NCI-H460 (cell line): Measurements from ENCODE around the gene NPIPA2. TPM values are rescaled to one million over a fixed set of nuclear protein-coding genes. Genes with fewer than 3 reads are reported as not detected.
"Not testable (repeated sequence)": the region's sequence is repeated elsewhere in the genome, so short reads cannot be mapped to it uniquely, and the experiment has no call there.

Experiments
- DNase-seq: peaks from one replicate; pipeline ENCODE4 v3.0.0-alpha.2; 2016; ENCODE audit warnings: low read depth; ENCODE audit errors: extremely low read depth
- polyA plus RNA-seq: library from polyadenylated mRNA; depleted of rRNA; stranded (reverse); fragments of >200 nt; gene quantifications from 2 replicates; pipeline ENCODE4 v1.2.3, GENCODE V29; 2014; cell fraction: nucleus; rRNA removed
- total RNA-seq: library from RNA; depleted of rRNA; stranded (reverse); fragments of >200 nt; shearing (Covaris generic); gene quantifications from 2 replicates; pipeline ENCODE4 v1.2.3, GENCODE V29; 2014; rRNA removed

Gene NPIPA2
- total RNA-seq = 2.7 and 3.7 TPM in 2 replicates
- 5.4 and 7.0 TPM in 2 replicates for polyA plus RNA-seq

- DNase-seq = not testable (repeated sequence)
These were observed at the start of gene NPIPA2 for GRCh38 chr16:14742273-14743128. TSS of gene NPIPA2 (plus strand) at chr16:14742533. CDS start at chr16:14748066, 5,533 bp downstream.

GRCh38 chr16:14694129-14694528 is 48.2 kb upstream of the NPIPA2 start, which contains the start of gene PLA2G10:
TSS of gene PLA2G10 (minus strand) at chr16:14694308. CDS start at chr16:14694229, 79 bp downstream.
- not testable (repeated sequence) for DNase-seq

GRCh38 chr16:14701859-14702258 is 40.5 kb upstream of the NPIPA2 start:
- not testable (repeated sequence) for DNase-seq

GRCh38 chr16:14702672-14703071 is 39.7 kb upstream of the NPIPA2 start:
- not testable (repeated sequence) for DNase-seq

GRCh38 chr16:14703156-14704011 is 38.9 kb upstream of the NPIPA2 start, which contains the start of gene NPIPA3:
TSS of gene NPIPA3 (plus strand) at chr16:14703411. CDS start at chr16:14708944, 5,533 bp downstream.
- DNase-seq = not testable (repeated sequence)

GRCh38 chr16:14733233-14733632 is 9.1 kb upstream of the NPIPA2 start:
- not testable (repeated sequence) for DNase-seq

GRCh38 chr16:14740832-14741385 is 1.4 kb upstream of the NPIPA2 start:
- not testable (repeated sequence) for DNase-seq

GRCh38 chr16:14741794-14742193 is 539 bp upstream of the NPIPA2 start:
- not testable (repeated sequence) for DNase-seq

- not testable (repeated sequence) for DNase-seq
These were observed 31.3 kb downstream of the NPIPA2 start for GRCh38 chr16:14773654-14774053.

GRCh38 chr16:14775624-14776023 is 33.3 kb downstream of the NPIPA2 start:
- DNase-seq = not testable (repeated sequence)

GRCh38 chr16:14776763-14777162 is 34.4 kb downstream of the NPIPA2 start:
- not testable (repeated sequence) for DNase-seq

GRCh38 chr16:14779368-14779877 is 37.1 kb downstream of the NPIPA2 start:
- DNase-seq = not testable (repeated sequence)

- DNase-seq = not testable (repeated sequence)
These were observed 43.8 kb downstream of the NPIPA2 start for GRCh38 chr16:14786180-14786579.

- DNase-seq = not testable (repeated sequence)
These were observed 47.2 kb downstream of the NPIPA2 start for GRCh38 chr16:14789577-14789976.

GRCh38 chr16:14790320-14790956 is 48.1 kb downstream of the NPIPA2 start:
- not testable (repeated sequence) for DNase-seq

GRCh38 chr16:14792914-14793313 is 50.6 kb downstream of the NPIPA2 start:
- not testable (repeated sequence) for DNase-seq

- not testable (repeated sequence) for DNase-seq
These were observed 55.2 kb downstream of the NPIPA2 start for GRCh38 chr16:14797558-14797957.

GRCh38 chr16:14803577-14803976 is 61.2 kb downstream of the NPIPA2 start:
- DNase-seq = not testable (repeated sequence)

GRCh38 chr16:14807184-14807678 is 64.9 kb downstream of the NPIPA2 start:
- not testable (repeated sequence) for DNase-seq
